HG03571 (cell line): ENCODE results near the gene CNTNAP2.
"Not testable (repeated sequence)": the region's sequence is repeated elsewhere in the genome, so short reads cannot be mapped to it uniquely, and the experiment has no call there.

Source experiments
- ATAC-seq: cut with Tn5 transposase; IDR thresholded peaks from one replicate; pipeline ENCODE4 v1.9.1; 2021; ENCODE audit not compliant: unreplicated experiment

The CNTNAP2 gene

DNA sequence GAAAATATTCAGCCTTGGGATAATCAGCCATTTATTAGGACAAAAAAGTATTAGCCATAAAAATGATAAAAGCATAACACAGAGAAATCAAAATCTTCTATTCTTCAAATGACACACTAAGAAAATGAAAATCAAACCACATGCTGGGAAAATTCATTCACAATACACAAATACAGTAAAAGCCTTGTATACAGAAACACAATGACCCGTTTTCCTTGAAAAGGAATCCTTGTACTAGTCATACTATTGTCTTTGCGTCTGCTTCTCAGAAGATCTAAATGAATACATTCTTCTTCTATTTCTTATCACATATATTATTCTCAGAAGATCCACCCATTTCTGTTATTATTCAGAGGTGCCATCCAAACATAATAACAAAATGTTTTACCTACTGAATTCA, 749.1 kb downstream of the CNTNAP2 start:
- no peak for ATAC-seq

DNA sequence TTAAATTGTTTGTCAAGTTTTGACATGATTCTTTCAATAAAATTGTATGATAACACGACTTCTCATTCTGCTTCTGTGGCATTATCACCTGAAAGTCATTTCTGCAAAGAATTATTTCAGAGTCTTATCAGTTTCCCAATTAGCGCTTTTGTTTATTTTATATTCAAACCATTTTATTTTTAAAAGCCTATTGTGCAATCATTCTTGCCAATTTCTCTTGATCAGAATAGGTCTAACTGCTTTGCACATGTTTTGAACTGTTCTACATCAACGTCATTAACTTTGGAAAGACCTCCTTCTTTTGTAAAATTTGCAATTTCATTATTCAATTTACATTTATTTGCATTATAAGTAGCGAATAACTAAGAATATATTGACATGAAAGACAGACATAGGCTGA, 758.1 kb downstream of the CNTNAP2 start:
- ATAC-seq, result no peak

- ATAC-seq, result no peak
Observed at GRCh38 chr7:146875237-146875785, 758.7 kb downstream of the CNTNAP2 start.

GRCh38 chr7:146875981-146876380, 759.4 kb downstream of the CNTNAP2 start:
- ATAC-seq, result no peak

DNA sequence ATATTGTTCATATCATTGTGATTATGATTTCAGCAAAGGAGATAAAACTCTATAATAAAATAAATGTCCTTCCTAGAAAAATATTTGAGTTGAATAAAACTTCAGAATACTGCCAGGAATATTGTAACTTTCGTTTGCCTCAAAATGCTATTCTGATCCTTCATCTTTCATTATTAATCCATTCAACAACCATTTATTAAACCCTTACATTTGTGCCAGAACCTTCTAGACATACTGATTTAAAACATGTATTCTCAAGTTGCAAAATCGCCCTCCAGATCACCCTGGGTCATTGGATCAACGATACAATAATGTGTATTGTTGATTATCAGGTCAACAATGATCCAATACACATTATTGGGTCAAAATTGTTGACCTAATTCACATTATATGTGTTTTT, 759.8 kb downstream of the CNTNAP2 start:
- no peak for ATAC-seq

DNA sequence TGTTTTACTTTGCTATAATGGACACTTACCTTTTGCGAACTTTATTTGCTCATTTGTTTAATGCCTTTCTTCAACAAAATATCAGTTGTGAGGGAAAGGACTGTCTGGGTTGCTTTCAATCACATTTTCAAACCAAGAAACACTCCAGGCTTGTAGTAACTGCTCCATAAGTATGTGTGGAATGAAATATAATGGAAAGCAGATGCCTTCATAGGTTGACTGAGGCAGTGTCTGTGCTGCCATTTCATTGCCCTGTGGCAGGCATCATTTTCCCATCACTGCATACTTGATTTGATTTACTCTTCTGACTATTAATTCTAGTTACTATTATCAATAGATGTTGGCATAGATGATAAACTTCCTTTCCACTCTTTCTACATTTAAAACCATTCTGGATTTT, 762.3 kb downstream of the CNTNAP2 start:
- ATAC-seq, result no peak

DNA sequence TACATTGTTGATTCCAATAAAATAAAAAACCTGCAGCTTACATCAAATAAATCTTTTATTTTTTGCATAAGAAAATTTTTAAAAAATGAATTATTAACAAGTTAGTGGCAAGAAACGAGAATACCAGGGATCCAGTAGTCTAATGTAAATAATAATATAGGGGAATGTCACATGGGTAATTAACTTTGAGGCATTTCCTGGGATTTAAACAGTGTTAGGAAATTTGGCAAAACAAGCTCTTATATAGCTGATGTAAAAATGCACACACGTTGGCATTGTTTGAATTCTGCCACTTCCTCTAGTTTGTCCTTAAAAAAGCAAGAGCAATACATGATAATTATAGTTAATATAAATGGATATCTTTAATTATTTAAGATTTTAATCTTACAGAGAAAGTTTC, 768.6 kb downstream of the CNTNAP2 start:
- no peak for ATAC-seq

- ATAC-seq, result no peak
Observed at GRCh38 chr7:146889806-146890555, 773.4 kb downstream of the CNTNAP2 start.

DNA sequence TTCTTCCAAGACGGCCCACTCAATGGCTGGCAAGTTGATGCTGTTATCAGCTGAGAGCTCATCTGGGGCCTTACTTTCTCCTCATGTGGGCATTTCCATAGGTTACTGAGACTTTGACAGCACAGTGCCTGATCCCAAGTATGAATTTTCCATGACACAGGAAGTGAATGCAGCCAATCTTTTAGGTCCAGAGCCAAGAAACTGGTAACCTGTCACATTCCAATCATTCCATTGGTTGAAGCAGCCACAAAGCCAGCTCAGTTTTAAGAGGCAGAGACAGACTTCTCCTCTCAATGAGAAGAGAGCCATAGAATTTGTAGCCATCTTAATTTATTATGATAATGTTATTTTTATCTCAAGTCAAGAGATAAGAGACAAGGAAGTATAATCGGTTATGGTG, 775.5 kb downstream of the CNTNAP2 start:
- ATAC-seq, result no peak

DNA sequence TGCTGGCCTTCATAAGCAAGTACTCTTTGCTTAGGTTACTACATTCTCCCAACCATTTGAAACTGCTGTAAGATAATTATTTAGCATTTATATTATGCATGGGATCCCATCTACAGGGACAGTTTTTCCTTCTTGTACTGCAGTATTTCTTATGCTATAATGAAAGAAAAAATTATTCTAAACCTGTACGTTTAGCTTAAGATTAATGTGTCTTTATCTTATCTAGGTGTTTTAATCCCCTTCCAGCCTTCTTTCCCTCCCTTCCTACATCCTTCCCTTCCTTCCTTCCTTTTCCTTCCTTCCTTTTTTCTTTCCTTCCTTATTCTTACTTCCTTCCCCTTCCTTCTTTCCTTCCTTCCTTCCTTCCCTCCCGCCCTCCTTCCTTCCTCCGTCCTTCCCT, 778.3 kb downstream of the CNTNAP2 start:
- no peak for ATAC-seq

DNA sequence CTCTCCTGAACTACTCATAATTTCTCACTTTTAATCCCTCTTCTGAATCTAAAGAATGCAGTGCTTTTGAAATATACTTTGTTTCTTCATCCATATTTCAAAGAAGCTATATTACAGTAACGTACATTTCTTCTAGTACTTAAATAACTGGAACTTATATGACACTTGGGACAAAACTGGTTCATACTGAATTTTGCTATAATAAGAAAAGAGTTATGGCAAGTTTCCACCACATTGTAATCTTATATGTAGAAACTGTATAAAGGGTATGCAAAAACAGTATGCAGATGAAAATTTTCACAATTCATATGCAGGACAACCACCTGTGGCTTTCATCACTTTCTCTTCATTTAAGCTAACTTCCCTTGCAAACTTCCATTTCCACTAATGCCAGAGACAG, 785.7 kb downstream of the CNTNAP2 start:
- no peak for ATAC-seq

DNA sequence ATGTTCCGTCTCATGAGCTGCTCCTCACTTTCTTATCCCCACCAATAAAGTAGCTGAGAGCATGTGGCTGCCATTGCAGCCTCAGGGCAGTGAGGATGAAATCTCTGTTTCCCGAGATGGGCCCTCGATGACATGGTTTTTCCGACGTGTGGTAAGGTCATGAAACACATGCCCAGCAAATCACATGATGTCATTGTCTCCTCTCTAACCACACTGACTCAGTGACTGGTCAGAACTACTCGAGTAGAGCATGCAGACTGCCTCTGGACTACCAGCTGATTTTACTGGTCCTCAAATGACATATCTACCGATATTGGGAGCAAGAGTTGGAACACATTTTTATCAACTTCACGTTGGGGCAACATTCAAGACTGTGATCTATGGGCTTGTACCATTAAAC, 786.1 kb downstream of the CNTNAP2 start:
- ATAC-seq, result no peak

- not testable (repeated sequence) for ATAC-seq
Observed at GRCh38 chr7:146905746-146906145, 789.1 kb downstream of the CNTNAP2 start.

- no peak for ATAC-seq
Observed at GRCh38 chr7:146922782-146923181, 806.2 kb downstream of the CNTNAP2 start.

DNA sequence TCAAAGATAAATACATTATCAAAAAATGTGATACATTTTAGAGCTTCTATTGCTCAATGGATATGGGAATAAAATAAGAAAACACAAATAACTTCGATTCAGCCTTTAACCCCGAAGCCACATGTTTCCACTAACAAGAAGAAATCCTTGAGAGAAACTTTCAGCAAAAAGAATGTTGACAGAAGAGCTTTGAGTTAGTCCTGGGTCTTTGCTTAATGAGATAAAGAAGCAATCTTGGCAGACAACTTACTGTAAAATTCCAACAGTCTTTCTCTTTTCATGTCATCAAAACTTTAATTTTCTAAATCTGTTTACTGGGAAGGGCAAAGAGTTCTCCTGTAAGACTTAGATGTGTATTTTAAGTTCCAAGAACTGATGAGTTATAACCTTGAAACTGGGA, 810.2 kb downstream of the CNTNAP2 start:
- no peak for ATAC-seq

GRCh38 chr7:146937836-146938235, 821.2 kb downstream of the CNTNAP2 start:
- no peak for ATAC-seq

DNA sequence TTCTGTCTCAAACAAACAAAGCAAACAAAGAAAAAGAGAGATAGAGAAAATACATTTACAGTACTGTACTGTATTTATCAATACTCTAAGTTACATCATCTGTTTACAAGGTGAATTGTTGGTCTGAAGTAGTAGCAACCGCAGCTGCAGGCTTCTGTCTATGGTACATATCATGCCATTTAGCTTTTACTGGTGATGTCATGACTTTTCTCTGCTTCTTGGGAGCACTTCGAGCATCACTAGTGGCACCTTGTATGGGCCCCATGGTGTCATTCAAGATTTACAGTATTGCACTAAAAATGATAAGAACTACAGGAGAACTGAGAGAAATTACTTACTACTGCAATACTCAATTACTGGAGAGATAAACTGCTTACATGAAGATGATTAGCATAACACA, 826.9 kb downstream of the CNTNAP2 start:
- ATAC-seq, result no peak

DNA sequence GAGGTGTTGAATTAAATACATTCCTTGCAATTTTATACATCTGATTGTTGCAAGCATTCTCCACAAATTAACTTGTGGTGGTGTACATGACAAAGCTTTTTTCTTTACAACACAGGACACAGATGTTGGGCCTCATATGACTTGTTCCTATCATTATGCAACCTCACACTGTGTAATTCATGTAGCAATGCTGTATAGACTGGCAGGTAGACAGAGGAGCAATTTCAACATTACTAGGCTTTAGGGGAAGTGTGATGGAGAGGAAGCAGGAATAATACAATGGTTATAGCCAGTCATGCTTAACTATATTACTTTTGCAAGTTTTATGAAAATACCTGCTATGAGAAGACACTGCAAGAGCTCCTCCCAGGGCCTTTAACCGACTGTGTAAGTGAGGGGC, 832.1 kb downstream of the CNTNAP2 start:
- no peak for ATAC-seq

DNA sequence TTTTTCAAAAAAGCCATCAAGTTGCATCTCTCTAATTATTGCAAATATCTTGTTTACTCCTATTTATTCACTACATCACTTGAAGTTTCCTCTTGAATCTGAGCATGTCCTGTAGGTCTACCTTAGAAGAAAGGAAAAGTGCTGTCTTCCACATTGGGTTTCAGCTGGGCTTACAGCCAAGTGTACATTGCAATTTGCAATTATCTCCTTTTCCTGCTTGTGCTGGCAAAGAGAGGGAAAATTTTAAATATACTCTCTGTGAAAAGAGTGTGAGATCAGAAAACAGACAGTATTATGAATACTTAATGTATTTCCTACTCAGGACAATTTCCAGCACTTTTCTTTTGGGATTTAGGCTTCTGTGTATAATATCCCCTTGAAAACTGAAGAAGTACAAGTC, 839.7 kb downstream of the CNTNAP2 start:
- no peak for ATAC-seq

- ATAC-seq, result no peak
Observed at GRCh38 chr7:146956853-146957252, 840.3 kb downstream of the CNTNAP2 start.

DNA sequence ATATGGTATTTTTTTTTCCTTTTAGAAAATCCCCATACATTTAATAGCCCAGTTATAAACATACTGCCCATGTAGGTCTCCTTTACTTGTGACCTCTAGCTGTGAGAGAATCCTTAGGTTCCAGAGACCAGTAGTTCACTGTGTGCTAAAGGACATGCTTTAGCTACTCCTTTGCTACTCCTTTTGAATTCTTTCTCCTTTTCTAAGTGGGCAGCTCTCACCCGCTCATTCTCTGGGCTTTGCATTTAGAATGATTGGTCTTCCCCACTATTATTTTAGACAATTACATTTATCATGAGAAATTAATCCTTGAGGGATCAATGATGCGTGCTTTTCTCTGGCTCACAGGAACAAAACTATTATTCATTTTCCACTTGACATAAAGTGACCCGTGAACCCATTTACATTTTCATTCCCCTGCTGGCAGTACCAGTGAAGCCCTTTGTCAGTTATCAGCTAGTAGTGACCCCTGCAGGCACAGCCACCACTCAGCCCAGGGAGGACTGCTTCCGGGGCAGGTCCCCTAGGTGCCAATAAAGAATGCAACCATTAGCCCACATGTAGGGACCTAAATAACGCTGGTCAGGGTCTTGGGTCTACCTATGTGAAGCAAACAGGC, 844.3 kb downstream of the CNTNAP2 start:
- ATAC-seq, result no peak

GRCh38 chr7:146961617-146962016, 845.0 kb downstream of the CNTNAP2 start:
- no peak for ATAC-seq

DNA sequence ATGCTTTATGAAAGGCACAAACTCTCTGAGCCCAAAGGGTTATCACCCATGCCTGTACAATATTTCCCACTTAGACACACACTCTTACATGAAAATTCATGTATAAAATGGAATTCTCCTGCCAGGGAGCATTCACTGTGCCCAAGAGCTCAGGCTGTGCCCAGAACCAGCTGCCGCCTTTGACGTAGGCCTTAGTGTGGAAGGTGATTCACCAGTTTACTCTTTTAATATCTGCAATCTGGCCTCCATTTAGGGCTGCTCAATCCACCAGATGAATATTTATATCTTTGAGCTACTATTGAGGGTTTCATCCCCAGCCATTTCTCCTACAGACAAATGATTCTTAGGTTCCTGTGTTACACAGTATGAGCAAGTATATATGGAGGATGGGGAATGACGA, 849.7 kb downstream of the CNTNAP2 start:
- no peak for ATAC-seq
